Lower leg skin (tissue), 3 donors: ENCODE results near the gene COL8A1.

Source experiments
- CTCF ChIP-seq, 3 donors: fragments of 450-650 bp; IDR thresholded peaks; one replicate each; pipeline ENCODE4 v1.5.1; 2016; ENCODE audit warnings: antibody characterized with exemption in 3 of 3, mild to moderate bottlenecking in 3 of 3, moderate library complexity in 2 of 3
- POLR2A ChIP-seq, 2 donors: fragments of 450-650 bp; IDR thresholded peaks; one replicate each; pipeline ENCODE4 v1.6.1; 2016 to 2017; ENCODE audit warnings: antibody characterized with exemption in 2 of 2, mild to moderate bottlenecking in 1 of 2, moderate library complexity in 1 of 2

GRCh38 chr3:99842826-99843589 lies 204.6 kb downstream of the COL8A1 start:
- TF ChIP-seq POLR2A (IDR thresholded peaks at IDR 0.05): no peak
- peak in 1 of 3 donors; percentile 55 for TF ChIP-seq CTCF (IDR thresholded peaks at IDR 0.05)
